ENCODE data around the gene C19orf47. TPM values are rescaled to one million over a fixed set of nuclear protein-coding genes. Genes with fewer than 3 reads are reported as not detected.

C19orf47 gene
- total RNA-seq, 1 experiment from 2014 or later = 21.2 TPM

- Histone ChIP-seq H3K4me3 (peak overlapping the region; percentile 40; the same call in 1 of the 2 replicates), H3K4me1 (replicated peaks; ENCODE audit: insufficient read depth) (peaks cover 18% of the 10 kb centered on the region), H3F3A (ENCODE audit: insufficient read depth, low read depth) (no peaks in the 10 kb centered on the region; the same call in 1 of the 2 replicates), H3K27me3 (ENCODE audit: insufficient read depth, low read depth) (no peaks in the 10 kb centered on the region), H4K20me1 (ENCODE audit: insufficient read depth) (no peaks in the 10 kb centered on the region), H3K4me2 (peak overlapping the region; percentile 77), H3K9me2 (ENCODE audit: insufficient read depth) (no peaks in the 10 kb centered on the region), H3K79me2 (ENCODE audit: low read depth) (no peaks in the 10 kb centered on the region), H3K9me3 (ENCODE audit: insufficient read depth, low read depth) (no peaks in the 10 kb centered on the region), H3K27ac (peak overlapping the region; percentile 33; the same call in 1 of the 2 replicates), H3K36me3 (ENCODE audit: low read depth) (no peaks in the 10 kb centered on the region), H2AFZ (peak overlapping the region; percentile 73)
- no TSS peak for BruUV-seq (replicated peaks)
- TF ChIP-seq CTCF (conservative IDR thresholded peaks at IDR 0.05) = peak; percentile 76
- TF ChIP-seq EZH2 (IDR thresholded peaks at IDR 0.05; ENCODE audit: low read depth) = no peak
- ChIA-PET CTCF (interaction anchor here (0.7 kb wide), 1 partner anchor 17 kb away, joined by 3 read pairs; no protein-coding TSS in a partner anchor), POLR2A (ENCODE audit: unreplicated experiment) (no interaction called here)
- intact Hi-C loops (cut with micrococcal nuclease; ENCODE audit: unreplicated experiment) = loop anchor here (2.0 to 10.0 kb wide), 3 partner anchors 46 to 132 kb away; partner anchors contain the start of genes BLVRB, C19orf47 and PLD3
- peak; percentile 70 to 85 for DNase-seq
Observed at GRCh38 chr19:40392894-40393517, 44.8 kb upstream of the C19orf47 start.

- TF ChIP-seq CTCF (conservative IDR thresholded peaks at IDR 0.05) = no peak
- TF ChIP-seq EZH2 (IDR thresholded peaks at IDR 0.05; ENCODE audit: low read depth) = no peak
- intact Hi-C loops (cut with micrococcal nuclease; ENCODE audit: unreplicated experiment) = loop anchor here (2.0 to 10.0 kb wide), 3 partner anchors 45 to 133 kb away; partner anchors contain the start of genes BLVRB, C19orf47 and PLD3
- Histone ChIP-seq H3K9me3 (ENCODE audit: insufficient read depth, low read depth) (no peaks in the 10 kb centered on the region), H3F3A (ENCODE audit: insufficient read depth, low read depth) (no peaks in the 10 kb centered on the region; the same call in 1 of the 2 replicates), H4K20me1 (ENCODE audit: insufficient read depth) (no peaks in the 10 kb centered on the region), H3K9me2 (ENCODE audit: insufficient read depth) (no peaks in the 10 kb centered on the region), H3K79me2 (ENCODE audit: low read depth) (no peaks in the 10 kb centered on the region), H3K36me3 (ENCODE audit: low read depth) (no peaks in the 10 kb centered on the region), H3K27me3 (ENCODE audit: insufficient read depth, low read depth) (no peaks in the 10 kb centered on the region), H3K4me2 (peak overlapping the region; percentile 77), H3K27ac (no peak overlapping the region), H3K4me3 (no peak overlapping the region), H3K4me1 (replicated peaks; ENCODE audit: insufficient read depth) (peaks cover 18% of the 10 kb centered on the region), H2AFZ (peak overlapping the region; percentile 73; the same call in 1 of the 2 replicates)
- CTCF ChIA-PET = no interaction called here
- BruUV-seq (replicated peaks) = no TSS peak
- POLR2A ChIA-PET (ENCODE audit: unreplicated experiment) = no interaction called here
- DNase-seq = no peak
Observed at GRCh38 chr19:40392123-40392522, 43.9 kb upstream of the C19orf47 start.

GRCh38 chr19:40390084-40390742 is 42.0 kb upstream of the C19orf47 start, which contains the start of gene HIPK4:
TSS of gene HIPK4 (minus strand) at chr19:40390181. CDS start at chr19:40389902, 279 bp downstream.
- Histone ChIP-seq H4K20me1 (ENCODE audit: insufficient read depth) (no peaks in the 10 kb centered on the region), H3K79me2 (ENCODE audit: low read depth) (no peaks in the 10 kb centered on the region), H3K27me3 (ENCODE audit: insufficient read depth, low read depth) (no peaks in the 10 kb centered on the region), H3K36me3 (ENCODE audit: low read depth) (no peaks in the 10 kb centered on the region), H3K4me1 (replicated peaks; ENCODE audit: insufficient read depth) (peaks cover 18% of the 10 kb centered on the region), H2AFZ (no peak within 1 kb of the TSS), H3K27ac (no peak within 1 kb of the TSS), H3K9me2 (ENCODE audit: insufficient read depth) (no peaks in the 10 kb centered on the region), H3K4me2 (no peak within 1 kb of the TSS), H3F3A (ENCODE audit: insufficient read depth, low read depth) (no peaks in the 10 kb centered on the region; the same call in 1 of the 2 replicates), H3K4me3 (no peak within 1 kb of the TSS), H3K9me3 (ENCODE audit: insufficient read depth, low read depth) (no peaks in the 10 kb centered on the region)
- DNase-seq = no peak
- no TSS peak for BruUV-seq (replicated peaks)
- intact Hi-C loops (cut with micrococcal nuclease; ENCODE audit: unreplicated experiment) = loop anchor here (5.0 to 10.0 kb wide), 2 partner anchors 43 to 135 kb away; partner anchors contain the start of genes C19orf47 and PLD3
- CTCF ChIA-PET = no interaction called here
- no peak for TF ChIP-seq CTCF (conservative IDR thresholded peaks at IDR 0.05)
- no peak for TF ChIP-seq EZH2 (IDR thresholded peaks at IDR 0.05; ENCODE audit: low read depth)
- POLR2A ChIA-PET (ENCODE audit: unreplicated experiment) = no interaction called here

Measured in PC-9 (cell line).